Lung (tissue), 12 donors: ENCODE measurements around the gene C16orf96. TPM values are rescaled to one million over a fixed set of nuclear protein-coding genes. Genes with fewer than 3 reads are reported as not detected.
A peak's percentile ranks its signal among the peaks of the same experiment; 100 is the strongest.

Experiments
- ATAC-seq: fragments of 200-7000 bp; cut with Tn5 transposase; one replicate; pipeline ENCODE4 v1.9.1; 2020; ENCODE audit warnings: moderate number of reproducible peaks; ENCODE audit not compliant: insufficient read depth, low FRiP score
- DNase-seq, 3 donors: peaks; one replicate each; pipeline ENCODE4 v3.0.0-alpha.2; 2013 to 2017
- H3K27ac ChIP-seq, 2 donors: one replicate each; pipeline ENCODE4 v1.5.1; 2013; ENCODE audit warnings: mild to moderate bottlenecking in 2 of 2, moderate library complexity in 2 of 2, control low read depth in 1 of 2, inconsistent platforms in 1 of 2, low read depth in 1 of 2, low read length in 1 of 2
- H3K27me3 ChIP-seq, 3 donors: one replicate each; pipeline ENCODE4 v1.5.1; 2013; ENCODE audit warnings: low read length in 2 of 3; ENCODE audit not compliant: control insufficient read depth in 3 of 3, insufficient read depth in 3 of 3
- H3K36me3 ChIP-seq, 4 donors: one replicate each; pipeline ENCODE4 v1.5.1; 2013; ENCODE audit warnings: low read length in 4 of 4, mild to moderate bottlenecking in 1 of 4, moderate library complexity in 1 of 4; ENCODE audit not compliant: control insufficient read depth in 4 of 4, insufficient read depth in 4 of 4
- H3K4me1 ChIP-seq, 5 donors: one replicate each; pipeline ENCODE4 v1.5.1; 2013; ENCODE audit warnings: low read length in 5 of 5, mild to moderate bottlenecking in 2 of 5, moderate library complexity in 1 of 5; ENCODE audit not compliant: control insufficient read depth in 5 of 5, insufficient read depth in 5 of 5
- H3K4me3 ChIP-seq: one replicate; pipeline ENCODE4 v1.5.1; 2013; ENCODE audit warnings: mild to moderate bottlenecking, control low read depth, moderate library complexity
- H3K9ac ChIP-seq, 2 donors: one replicate each; pipeline ENCODE4 v1.5.1; 2013; ENCODE audit warnings: low read length in 2 of 2, control low read depth in 1 of 2; ENCODE audit not compliant: insufficient read depth in 1 of 2
- H3K9me3 ChIP-seq, 4 donors: one replicate each; pipeline ENCODE4 v1.5.1; 2013; ENCODE audit warnings: low read length in 3 of 4, mild to moderate bottlenecking in 1 of 4, moderate library complexity in 1 of 4; ENCODE audit not compliant: control insufficient read depth in 4 of 4, insufficient read depth in 3 of 4
- WGBS, 2 donors: extraction: QIAGEN DNeasy Blood & Tissue Kit; methylation state at CpG; one replicate each; pipeline ENCODE4 v1.1.7; 2013; 5-methylcytosine and 5-hydroxymethylcytosine counted together
- polyA plus RNA-seq, 2 donors: library from polyadenylated mRNA; stranded (reverse); fragments of 200-250 nt; gene quantifications; one replicate each; pipeline ENCODE4 v1.2.1, GENCODE V29; 2013
- total RNA-seq, 2 donors: library from RNA; depleted of rRNA in 1 of 2; stranded (reverse); fragments of >200 nt in 1 of 2; gene quantifications; one replicate each; pipeline ENCODE4 v1.2.1, GENCODE V29; 2014 to 2021
- TF ChIP-seq, protein P1 (sequence below): IDR thresholded peaks from 2 replicates; pipeline ENCODE4 v1.5.1; 2012; ENCODE audit warnings: mild to moderate bottlenecking; ENCODE audit errors: control extremely low read depth, extremely low read depth
- donor health status: control.
- donor health status: control.
- donor health status: Bipolar disorder and iron deficiency.
- donor health status: healthy.
- donor health status: DM: yes; HTN: yes; CAD: no.

C16orf96 gene
- total and polyA plus RNA-seq, 4 donors: 0.03 to 0.37 (median 0.16) TPM

- no peak overlapping the region for H3K9ac ChIP-seq
- ATAC-seq (no peak), DNase-seq (no peak)
- TF ChIP-seq, protein P1, sequence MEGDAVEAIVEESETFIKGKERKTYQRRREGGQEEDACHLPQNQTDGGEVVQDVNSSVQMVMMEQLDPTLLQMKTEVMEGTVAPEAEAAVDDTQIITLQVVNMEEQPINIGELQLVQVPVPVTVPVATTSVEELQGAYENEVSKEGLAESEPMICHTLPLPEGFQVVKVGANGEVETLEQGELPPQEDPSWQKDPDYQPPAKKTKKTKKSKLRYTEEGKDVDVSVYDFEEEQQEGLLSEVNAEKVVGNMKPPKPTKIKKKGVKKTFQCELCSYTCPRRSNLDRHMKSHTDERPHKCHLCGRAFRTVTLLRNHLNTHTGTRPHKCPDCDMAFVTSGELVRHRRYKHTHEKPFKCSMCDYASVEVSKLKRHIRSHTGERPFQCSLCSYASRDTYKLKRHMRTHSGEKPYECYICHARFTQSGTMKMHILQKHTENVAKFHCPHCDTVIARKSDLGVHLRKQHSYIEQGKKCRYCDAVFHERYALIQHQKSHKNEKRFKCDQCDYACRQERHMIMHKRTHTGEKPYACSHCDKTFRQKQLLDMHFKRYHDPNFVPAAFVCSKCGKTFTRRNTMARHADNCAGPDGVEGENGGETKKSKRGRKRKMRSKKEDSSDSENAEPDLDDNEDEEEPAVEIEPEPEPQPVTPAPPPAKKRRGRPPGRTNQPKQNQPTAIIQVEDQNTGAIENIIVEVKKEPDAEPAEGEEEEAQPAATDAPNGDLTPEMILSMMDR: no peak
- H3K4me3 ChIP-seq: no peak overlapping the region
- peaks cover 0 to 15% (median 0%) of the 10 kb centered on the region in 5 donors for H3K4me1 ChIP-seq
- no peak overlapping the region for H3K27ac ChIP-seq
- no peaks in the 10 kb centered on the region for H3K9me3 ChIP-seq
- 88 to 89% methylated on average over 21 of the region's 21 CpGs for WGBS, 2 donors
- no peaks in the 10 kb centered on the region for H3K27me3 ChIP-seq
- peaks cover 0 to 13% (median 3%) of the 10 kb centered on the region in 4 donors for H3K36me3 ChIP-seq
Measured at GRCh38 chr16:4637501-4638166, 81.5 kb downstream of the C16orf96 start.

DNA sequence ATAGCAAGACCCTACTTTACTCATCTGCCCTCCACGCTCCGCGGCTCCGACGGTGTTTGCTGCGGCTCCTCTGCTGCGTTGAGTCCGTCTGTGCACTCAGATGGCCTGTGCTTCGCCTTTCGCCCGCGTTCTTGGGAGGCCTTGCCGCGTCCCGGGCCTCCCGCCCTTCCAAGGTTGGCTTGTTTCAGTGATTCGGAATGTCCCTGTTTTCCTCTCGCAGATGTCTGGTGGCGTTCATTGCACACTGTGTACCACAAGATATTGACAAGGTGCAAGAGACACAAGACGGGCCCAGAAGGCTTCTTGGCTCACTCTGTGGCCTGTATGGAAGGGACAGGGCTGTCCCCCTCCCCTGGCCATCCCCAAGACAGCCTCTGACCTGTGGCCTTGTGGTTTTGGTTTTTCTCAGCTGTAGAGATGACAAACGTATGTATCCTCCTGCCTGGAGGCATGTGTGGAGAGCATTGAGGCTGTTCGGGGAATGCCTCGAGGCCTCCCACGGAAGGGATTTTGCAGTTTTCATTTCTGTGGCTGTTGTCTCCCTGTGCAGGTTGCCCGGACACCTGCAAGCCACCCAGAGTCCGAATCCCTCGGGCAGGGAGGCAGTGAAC, 83.9 kb downstream of the C16orf96 start:
- Histone ChIP-seq H3K9me3 (no peaks in the 10 kb centered on the region), H3K27ac (peak overlapping the region in 1 of 2 donors; percentile 10), H3K9ac (no peak overlapping the region), H3K4me3 (no peak overlapping the region), H3K4me1 (peaks cover 0 to 15% (median 0%) of the 10 kb centered on the region in 5 donors), H3K27me3 (no peaks in the 10 kb centered on the region), H3K36me3 (peaks cover 0 to 7% (median 0%) of the 10 kb centered on the region in 4 donors)
- WGBS, 2 donors: 85 to 86% methylated on average over 27 of the region's 27 CpGs
- ATAC-seq (no peak), DNase-seq (no peak)
- TF ChIP-seq, protein P1: no peak

DNA sequence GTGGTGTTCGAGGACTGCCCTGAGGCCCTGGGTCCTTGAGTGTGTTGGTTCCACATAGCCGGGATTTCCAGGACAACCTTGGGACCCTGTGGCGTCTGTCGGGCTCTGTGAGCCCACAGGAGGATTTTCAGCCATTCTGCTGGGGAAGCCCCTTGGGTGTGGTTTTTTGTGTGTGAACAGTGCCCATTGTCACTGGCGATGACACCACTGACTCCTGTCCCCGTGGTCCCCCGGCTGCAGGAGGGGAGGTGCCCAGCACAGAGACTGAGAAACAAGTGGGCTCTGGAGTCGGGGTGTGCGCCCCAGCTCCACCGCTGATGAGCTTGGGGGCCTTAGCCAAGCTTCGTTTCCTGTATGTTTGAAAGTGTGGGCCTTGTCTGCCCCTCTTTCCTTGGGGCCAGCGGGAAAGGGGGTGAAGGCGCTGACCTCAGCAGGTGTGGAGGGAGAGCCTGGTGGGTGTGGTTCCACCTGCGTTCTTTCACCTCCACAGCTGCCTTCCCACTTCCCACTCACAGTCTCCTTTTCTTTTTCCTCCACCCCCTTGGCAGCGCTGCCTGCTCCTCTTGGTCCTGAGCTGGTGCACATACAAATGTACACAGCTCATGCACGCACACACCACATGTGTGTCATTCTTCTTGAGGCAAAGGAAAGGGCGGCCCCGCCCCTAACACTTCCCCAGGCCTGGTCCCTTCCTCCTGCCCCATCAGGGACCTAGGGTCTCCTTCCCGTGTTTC, 84.6 kb downstream of the C16orf96 start:
- H3K9ac ChIP-seq: no peak overlapping the region
- DNase-seq: peak in 1 of 3 donors; percentile 16
- H3K27ac ChIP-seq: peak overlapping the region in 1 of 2 donors; percentile 52
- H3K27me3 ChIP-seq: no peaks in the 10 kb centered on the region
- H3K9me3 ChIP-seq: no peaks in the 10 kb centered on the region
- H3K4me3 ChIP-seq: no peak overlapping the region
- ATAC-seq: peak; percentile 75
- 63 to 74% methylated on average over 19 of the region's 19 CpGs for WGBS, 2 donors
- TF ChIP-seq, protein P1: no peak
- H3K4me1 ChIP-seq: peaks cover 0 to 15% (median 0%) of the 10 kb centered on the region in 5 donors
- peaks cover 0 to 9% (median 3%) of the 10 kb centered on the region in 4 donors for H3K36me3 ChIP-seq
